HepG2 (cell line): Measurements from ENCODE around the gene TGFA. TPM values are rescaled to one million over a fixed set of nuclear protein-coding genes. Genes with fewer than 3 reads are reported as not detected.
A peak's percentile ranks its signal among the peaks of the same experiment; 100 is the strongest.

ENCODE experiments used
- BCL6 ChIP-seq: IDR thresholded peaks from 2 replicates; pipeline ENCODE4 v1.6.1; 2016; ENCODE audit warnings: missing genetic modification reagents, missing compliant biosample characterization
- CREM ChIP-seq, 2 experiments: sonication (generic) in 1 of 2; formaldehyde crosslinking in 1 of 2; IDR thresholded peaks; 2 replicates each; pipeline versions ENCODE4 v1.4.0 to v1.6.1; 2016 to 2020; ENCODE audit warnings: antibody characterized with exemption in 1 of 2, mild to moderate bottlenecking in 1 of 2, missing genetic modification reagents in 1 of 2
- CSRNP1 ChIP-seq: sonication (generic); formaldehyde crosslinking; IDR thresholded peaks from 2 replicates; pipeline ENCODE4 v1.8.1; 2023; ENCODE audit warnings: mild to moderate bottlenecking, missing genetic modification reagents
- EHMT2 ChIP-seq: fragments of 200-600 bp; sonication (generic); IDR thresholded peaks from 2 replicates; pipeline ENCODE4 v1.7.0; 2017; ENCODE audit warnings: antibody characterized with exemption, low read depth, low read length, borderline replicate concordance
- ELF1 ChIP-seq: sonication (generic); formaldehyde crosslinking; IDR thresholded peaks from 2 replicates; pipeline ENCODE4 v1.4.0; 2020; ENCODE audit warnings: missing genetic modification reagents
- FOXK2 ChIP-seq: fragments of 450-650 bp; IDR thresholded peaks from 2 replicates; pipeline ENCODE4 v1.6.1; 2016
- ISX ChIP-seq: sonication (generic); formaldehyde crosslinking; conservative IDR thresholded peaks from 2 replicates; pipeline ENCODE4 v1.5.0; 2020; ENCODE audit warnings: missing genetic modification reagents
- KDM5B ChIP-seq: sonication (generic); formaldehyde crosslinking; IDR thresholded peaks from 2 replicates; pipeline ENCODE4 v1.4.0; 2020; ENCODE audit warnings: missing genetic modification reagents, mild to moderate bottlenecking, borderline replicate concordance
- MAFF ChIP-seq: IDR thresholded peaks from 2 replicates; pipeline ENCODE4 v1.6.1; 2011; ENCODE audit warnings: low read depth, low read length, improper control_type of control experiment
- MAFK ChIP-seq, 2 experiments: IDR thresholded peaks in 1 of 2; conservative IDR thresholded peaks in 1 of 2; 2 replicates each; pipeline ENCODE4 v1.6.1; 2011; ENCODE audit warnings: improper control_type of control experiment in 2 of 2, low read length in 2 of 2
- MAX ChIP-seq: IDR thresholded peaks from 2 replicates; pipeline ENCODE4 v1.6.1; 2012; ENCODE audit warnings: inconsistent platforms
- MIER3 ChIP-seq: IDR thresholded peaks from 2 replicates; pipeline ENCODE4 v1.6.1; 2016; ENCODE audit warnings: missing compliant biosample characterization, borderline replicate concordance
- MXI1 ChIP-seq: IDR thresholded peaks from 3 replicates; pipeline ENCODE4 v1.6.1; 2012; ENCODE audit warnings: low read depth, low read length, inconsistent platforms, borderline replicate concordance
- NFATC3 ChIP-seq: sonication (generic); formaldehyde crosslinking; IDR thresholded peaks from 2 replicates; pipeline ENCODE4 v1.5.1; 2020; ENCODE audit warnings: mild to moderate bottlenecking, missing genetic modification reagents
- NFYC ChIP-seq: IDR thresholded peaks from 2 replicates; pipeline ENCODE4 v1.6.1; 2016; ENCODE audit warnings: missing genetic modification reagents, missing compliant biosample characterization
- PHF20 ChIP-seq: sonication (generic); formaldehyde crosslinking; IDR thresholded peaks from 2 replicates; pipeline ENCODE4 v1.5.0; 2020; ENCODE audit warnings: mild to moderate bottlenecking, missing genetic modification reagents
- PHF5A ChIP-seq: IDR thresholded peaks from one replicate; pipeline ENCODE4 v1.6.1; 2018; ENCODE audit warnings: low read depth, missing genetic modification reagents; ENCODE audit not compliant: unreplicated experiment
- PREB ChIP-seq: sonication (generic); formaldehyde crosslinking; IDR thresholded peaks from 2 replicates; pipeline ENCODE4 v1.4.0; 2020; ENCODE audit warnings: missing genetic modification reagents
- REPIN1 ChIP-seq: sonication (generic); formaldehyde crosslinking; IDR thresholded peaks from 2 replicates; pipeline ENCODE4 v1.8.0; 2022; ENCODE audit warnings: missing genetic modification reagents, low read depth, mild to moderate bottlenecking, borderline replicate concordance
- SAP130 ChIP-seq: IDR thresholded peaks from 2 replicates; pipeline ENCODE4 v1.6.1; 2016; ENCODE audit warnings: low read depth
- SIN3A ChIP-seq: IDR thresholded peaks from 2 replicates; pipeline ENCODE4 v1.6.1; 2011; ENCODE audit warnings: low read depth, mild to moderate bottlenecking, control low read depth, low read length, borderline replicate concordance
- SIX1 ChIP-seq: sonication (generic); formaldehyde crosslinking; IDR thresholded peaks from 2 replicates; pipeline ENCODE4 v1.4.0; 2020; ENCODE audit warnings: missing genetic modification reagents, borderline replicate concordance
- TFAP4 ChIP-seq: sonication (generic); IDR thresholded peaks from 2 replicates; pipeline ENCODE4 v1.6.1; 2016; ENCODE audit warnings: low read depth, borderline replicate concordance
- XRCC5 ChIP-seq: fragments of 200-400 bp; formaldehyde crosslinking; optimal IDR thresholded peaks from 2 replicates; pipeline ENCODE3; 2017; ENCODE audit warnings: mild to moderate bottlenecking, low read length
- ZBTB37 ChIP-seq: sonication (generic); formaldehyde crosslinking; IDR thresholded peaks from 2 replicates; pipeline ENCODE4 v1.4.0; 2020; ENCODE audit warnings: mild to moderate bottlenecking, missing genetic modification reagents
- ZNF24 ChIP-seq: fragments of 450-650 bp; IDR thresholded peaks from 2 replicates; pipeline ENCODE4 v1.6.1; 2017; ENCODE audit warnings: antibody characterized with exemption, mild to moderate bottlenecking
- ZNF3 ChIP-seq: IDR thresholded peaks from 2 replicates; pipeline ENCODE4 v1.7.0; 2017; ENCODE audit warnings: inconsistent platforms
- polyA plus RNA-seq, 8 experiments: library from polyadenylated mRNA; depleted of rRNA in 3 of 8; stranded (reverse) in 7 of 8; unstranded in 1 of 8; fragments of >200 nt; fragmentation: Illumina TruSeq in 4 of 8; extraction: Trizol in 4 of 8; gene quantifications; 2 replicates each; pipeline versions ENCODE4 v1.2.1 to v1.2.3, GENCODE V29; 2011 to 2016; ENCODE audit warnings: low read depth in 4 of 8, missing spikeins in 1 of 8, mixed read lengths in 1 of 8; ENCODE audit not compliant: insufficient read depth in 1 of 8
- total RNA-seq, 5 experiments: library from RNA; depleted of rRNA; stranded (reverse); fragments of >200 nt; fragmentation: Illumina TruSeq; extraction: Trizol; gene quantifications; 2 replicates each; pipeline ENCODE4 v1.2.3, GENCODE V29; 2016; ENCODE audit warnings: low read depth in 1 of 5

The TGFA gene
- total and polyA plus RNA-seq, 2 of the 13 experiments (the other 11 are each of a cell fraction or from before 2014, with no cell fraction given), result 7.8 to 15.3 TPM

- TF ChIP-seq MIER3 (CRISPR knock-in tag) (no peak), MXI1 (peak; percentile 51; the same call in 1 of the 3 replicates), REPIN1 (peak; percentile 63; the same call in 1 of the 2 replicates), SAP130 (CRISPR knock-in tag) (peak; percentile 83), MAX (peak; percentile 95), PHF5A (peak; percentile 49), MAFK (conservative IDR thresholded peaks at IDR 0.05 in 1 of 2, IDR thresholded peaks at IDR 0.05 in 1 of 2; ENCODE audit: low read length in 2 of 2) (peak in 1 of 2 experiments; percentile 39; a peak in 1 of 4 replicates), MAFF (no peak), NFYC (CRISPR knock-in tag) (peak; percentile 62), SIN3A (0 out of 2 replicates have a peak, but pooled peaks have one; percentile 61), EHMT2 (no peak), PREB (CRISPR knock-in tag) (no peak), ELF1 (CRISPR knock-in tag) (no peak), KDM5B (CRISPR knock-in tag) (no peak), TFAP4 (peak; percentile 69; the same call in 1 of the 2 replicates), ZNF3 (CRISPR knock-in tag) (no peak), FOXK2 (no peak), NFATC3 (CRISPR knock-in tag) (no peak; the same call in 1 of the 2 replicates), ZBTB37 (CRISPR knock-in tag) (no peak), ISX (CRISPR knock-in tag) (no peak), CREM (IDR thresholded peaks at IDR 0.05) (no peak), CREM (CRISPR knock-in tag; IDR thresholded peaks at IDR 0.05) (no peak), SIX1 (CRISPR knock-in tag) (no peak), ZNF24 (no peak), XRCC5 (peak; percentile 48), CSRNP1 (CRISPR knock-in tag) (no peak), BCL6 (CRISPR knock-in tag) (0 out of 2 replicates have a peak, but pooled peaks have one; percentile 34), PHF20 (CRISPR knock-in tag) (no peak)
Observed at GRCh38 chr2:70557171-70557838, 3.7 kb upstream of the TGFA start (continued).
